ENCODE measurements around the gene VPS41. TPM values are rescaled to one million over a fixed set of nuclear protein-coding genes. Genes with fewer than 3 reads are reported as not detected.

VPS41 gene
- total RNA-seq, 3 donors from 2014 or later: 46.2 to 49.2 (median 47.1) TPM

DNA sequence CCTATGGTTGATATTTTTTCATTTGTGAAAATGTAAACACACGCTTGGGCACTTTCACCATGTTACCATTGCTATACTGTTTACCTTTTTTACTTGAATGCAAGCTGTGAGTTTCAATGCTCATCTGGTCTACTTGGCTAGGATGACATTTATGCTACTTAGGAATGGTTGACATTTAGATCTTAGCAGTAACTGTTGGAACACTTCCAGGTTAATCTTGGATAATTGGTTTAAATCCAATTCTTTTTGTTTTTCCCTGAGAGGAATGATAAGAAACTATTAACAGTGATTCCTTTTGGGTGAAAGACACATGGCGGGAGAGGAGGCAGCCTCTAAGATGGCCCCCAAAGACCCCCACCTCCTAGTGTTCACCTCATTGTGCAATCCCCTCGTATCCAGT lies 226.4 kb downstream of the VPS41 start:
- Mint-ChIP-seq H3K4me3 (no peak overlapping the region), H3K27me3 (ENCODE audit: low read depth) (peaks cover 10% of the 10 kb centered on the region), H3K9me3 (no peaks in the 10 kb centered on the region), H3K36me3 (ENCODE audit: insufficient read depth) (no peaks in the 10 kb centered on the region), H3K4me1 (ENCODE audit: low read depth) (no peaks in the 10 kb centered on the region)
- no peak for DNase-seq
- ATAC-seq: no peak

DNA sequence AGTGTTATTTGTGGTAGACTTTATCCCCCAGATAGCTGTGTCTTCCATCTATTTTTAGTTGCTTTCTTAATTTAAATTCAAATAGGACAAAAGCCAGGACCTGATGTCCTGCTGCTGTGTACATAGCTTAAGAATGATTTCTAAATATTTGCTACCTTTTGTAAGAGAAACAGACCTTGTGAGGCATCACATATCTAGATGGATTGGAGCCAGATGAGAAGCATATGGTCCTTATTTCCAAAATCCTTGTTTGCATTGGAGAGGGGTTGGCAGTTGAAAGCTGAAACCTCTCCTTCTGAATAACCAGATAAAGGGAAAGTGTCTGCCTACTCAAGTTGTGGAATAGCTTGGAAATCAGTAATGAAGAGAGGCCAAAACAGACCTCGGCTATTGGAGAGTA lies 227.1 kb downstream of the VPS41 start:
- DNase-seq (no peak), ATAC-seq (no peak)
- Mint-ChIP-seq H3K36me3 (ENCODE audit: insufficient read depth) (no peaks in the 10 kb centered on the region), H3K4me3 (no peak overlapping the region), H3K27me3 (ENCODE audit: low read depth) (peaks cover 10% of the 10 kb centered on the region), H3K9me3 (no peaks in the 10 kb centered on the region), H3K4me1 (ENCODE audit: low read depth) (no peaks in the 10 kb centered on the region)

DNA sequence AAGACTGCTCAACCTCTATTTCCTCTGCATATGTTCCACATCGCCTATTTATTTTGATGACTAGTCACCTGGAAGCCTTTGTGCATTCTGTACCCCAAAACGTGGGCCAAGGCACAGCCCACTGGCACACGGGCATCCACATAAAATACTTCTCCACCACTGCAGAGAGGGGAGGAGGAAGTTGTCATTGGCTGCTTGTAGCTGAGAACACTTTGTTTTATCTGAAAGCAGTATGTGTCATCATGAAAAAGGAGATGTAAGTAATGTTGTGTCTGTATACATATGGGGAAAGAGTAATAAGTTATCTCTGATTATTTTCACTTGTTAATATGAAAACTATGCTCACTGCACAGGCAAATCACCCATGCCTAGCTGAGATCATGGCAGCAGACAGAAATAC lies 229.6 kb downstream of the VPS41 start:
- H3K4me1 Mint-ChIP-seq (ENCODE audit: low read depth): no peaks in the 10 kb centered on the region
- ATAC-seq (no peak), DNase-seq (no peak)
- H3K4me3 Mint-ChIP-seq: no peak overlapping the region
- no peaks in the 10 kb centered on the region for H3K9me3 Mint-ChIP-seq
- no peaks in the 10 kb centered on the region for H3K36me3 Mint-ChIP-seq (ENCODE audit: insufficient read depth)
- peaks cover 4% of the 10 kb centered on the region for H3K27me3 Mint-ChIP-seq (ENCODE audit: low read depth)

DNA sequence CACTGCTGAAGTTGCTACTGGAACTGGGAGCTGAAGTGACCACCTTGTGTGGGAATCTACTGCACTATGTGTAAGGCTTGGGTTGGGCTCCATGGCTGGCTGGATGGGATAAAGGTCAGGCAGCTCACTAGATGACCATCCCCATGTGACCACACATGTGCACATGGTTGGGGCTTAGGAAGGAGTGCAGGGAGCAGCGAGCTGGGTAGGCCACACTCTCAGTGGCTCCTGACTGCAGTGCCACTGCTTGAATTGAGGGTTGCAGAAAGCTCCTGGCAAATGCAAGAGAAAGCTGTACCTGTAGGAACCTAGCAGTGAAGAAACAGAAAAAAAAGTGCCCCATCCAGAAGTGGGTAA lies 230.3 kb downstream of the VPS41 start:
- H3K4me1 Mint-ChIP-seq (ENCODE audit: low read depth): no peaks in the 10 kb centered on the region
- no peak for ATAC-seq
- no peak overlapping the region for H3K4me3 Mint-ChIP-seq
- no peak for DNase-seq
- H3K36me3 Mint-ChIP-seq (ENCODE audit: insufficient read depth): no peaks in the 10 kb centered on the region
- no peaks in the 10 kb centered on the region for H3K9me3 Mint-ChIP-seq
- peaks cover 4% of the 10 kb centered on the region for H3K27me3 Mint-ChIP-seq (ENCODE audit: low read depth)

DNA sequence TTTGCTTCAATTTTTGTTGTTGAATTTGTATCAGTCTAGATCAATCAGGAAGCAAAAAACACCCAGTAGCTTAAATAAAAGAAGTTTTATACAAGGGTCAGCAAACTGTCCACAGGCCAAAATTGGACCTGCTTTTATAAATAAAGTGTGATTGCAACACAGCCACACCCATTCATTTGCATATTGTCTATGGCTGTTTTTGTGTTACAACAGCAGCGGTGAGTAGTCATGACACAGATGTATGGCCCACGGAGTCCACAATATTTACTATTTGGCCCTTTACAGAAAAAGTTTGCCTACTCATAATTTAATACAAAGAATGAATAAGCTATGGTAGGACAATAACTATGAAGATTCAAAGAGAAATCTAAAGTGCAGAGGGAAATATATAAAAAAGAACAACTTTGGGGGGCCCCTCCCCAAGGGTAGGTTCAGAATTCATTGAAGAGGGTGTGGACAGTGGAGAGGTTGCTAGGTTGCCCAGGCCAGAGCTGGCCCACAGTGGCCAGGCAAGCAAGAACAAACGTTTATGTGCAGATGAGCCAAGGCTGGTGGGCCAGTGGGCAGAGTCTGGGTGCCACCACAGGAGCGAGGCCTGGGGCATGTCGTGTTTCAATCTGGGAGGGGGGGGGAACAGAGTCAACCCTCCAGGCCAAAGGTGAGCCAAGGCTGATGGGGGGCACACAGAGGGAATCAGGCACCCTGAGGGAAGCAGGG lies 230.9 kb downstream of the VPS41 start:
- Mint-ChIP-seq H3K27me3 (ENCODE audit: low read depth) (peaks cover 4% of the 10 kb centered on the region), H3K4me3 (no peak overlapping the region), H3K4me1 (ENCODE audit: low read depth) (no peaks in the 10 kb centered on the region), H3K9me3 (no peaks in the 10 kb centered on the region), H3K36me3 (ENCODE audit: insufficient read depth) (no peaks in the 10 kb centered on the region)
- ATAC-seq (no peak), DNase-seq (no peak)

DNA sequence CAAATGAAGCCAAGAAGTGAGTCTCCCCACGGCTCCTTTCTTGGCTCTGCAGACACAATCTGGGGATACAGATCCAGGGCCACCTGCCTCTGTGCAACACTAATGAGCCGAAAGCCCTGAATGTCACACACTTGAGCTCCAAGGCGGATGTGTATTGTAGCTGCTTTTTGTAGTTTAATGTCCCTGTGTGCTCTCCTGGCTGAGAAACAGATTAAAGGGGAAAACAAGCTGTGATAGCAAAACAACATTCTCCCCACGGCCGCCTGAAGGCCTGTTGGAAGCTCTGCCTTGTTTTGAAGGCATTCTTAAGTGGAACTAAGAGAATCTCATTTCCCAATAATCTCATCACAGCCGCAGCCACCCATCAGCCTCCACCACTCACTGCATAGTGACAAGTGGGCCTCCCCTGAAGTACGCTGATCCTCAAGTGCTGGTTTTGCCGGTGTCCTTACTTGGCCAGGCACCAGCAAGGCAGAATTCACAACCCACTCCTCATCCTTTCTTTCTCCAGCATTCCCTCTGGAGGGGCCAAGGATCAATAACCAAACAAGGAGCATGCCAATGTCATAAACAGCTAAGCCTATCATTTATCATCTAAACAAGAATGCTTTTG lies 233.4 kb downstream of the VPS41 start:
- Mint-ChIP-seq H3K9me3 (no peaks in the 10 kb centered on the region), H3K4me1 (ENCODE audit: low read depth) (no peaks in the 10 kb centered on the region), H3K36me3 (ENCODE audit: insufficient read depth) (no peaks in the 10 kb centered on the region), H3K4me3 (no peak overlapping the region), H3K27me3 (ENCODE audit: low read depth) (peaks cover 6% of the 10 kb centered on the region)
- DNase-seq: no peak
- no peak for ATAC-seq

DNA sequence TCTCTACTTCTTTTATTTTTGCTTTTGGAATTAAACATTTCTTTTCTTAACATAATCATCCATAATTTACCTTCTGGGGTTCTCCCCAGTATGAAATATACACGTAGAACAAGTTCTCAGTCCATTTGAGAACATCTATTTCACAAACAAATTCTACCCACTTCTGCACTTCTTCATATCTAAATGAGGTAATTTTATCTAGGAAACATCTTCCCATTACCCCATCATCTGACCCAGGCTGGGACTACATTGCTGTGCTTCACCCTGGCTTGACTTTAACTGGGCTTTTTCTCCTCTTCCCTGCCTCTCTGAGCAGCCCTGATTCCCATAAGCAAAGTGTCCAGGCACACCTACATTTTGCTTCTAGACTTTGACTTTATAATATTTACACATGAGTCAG lies 234.5 kb downstream of the VPS41 start:
- no peaks in the 10 kb centered on the region for H3K9me3 Mint-ChIP-seq
- no peak overlapping the region for H3K4me3 Mint-ChIP-seq
- no peak for ATAC-seq
- peaks cover 9% of the 10 kb centered on the region for H3K27me3 Mint-ChIP-seq (ENCODE audit: low read depth)
- DNase-seq: no peak
- no peaks in the 10 kb centered on the region for H3K36me3 Mint-ChIP-seq (ENCODE audit: insufficient read depth)
- H3K4me1 Mint-ChIP-seq (ENCODE audit: low read depth): no peaks in the 10 kb centered on the region

DNA sequence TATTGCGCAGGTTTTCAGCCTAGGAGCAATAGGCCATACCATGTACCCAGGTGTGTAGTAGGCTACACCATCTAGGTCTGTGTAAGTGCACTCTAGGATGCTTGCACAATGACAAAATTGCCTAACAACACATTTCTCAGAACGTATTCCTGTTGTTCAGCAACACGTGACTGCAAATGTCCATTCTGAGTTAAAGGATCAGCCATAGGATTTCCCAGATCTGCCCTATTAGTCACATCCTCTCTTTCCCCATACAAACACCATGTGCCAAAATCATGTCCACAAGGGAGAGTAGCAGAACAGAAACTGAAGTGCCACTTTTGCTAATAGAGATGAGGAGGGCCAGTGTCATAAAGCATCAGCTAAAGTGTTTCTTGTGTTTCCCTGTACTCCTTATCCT lies 235.2 kb downstream of the VPS41 start:
- Mint-ChIP-seq H3K4me1 (ENCODE audit: low read depth) (no peaks in the 10 kb centered on the region), H3K4me3 (no peak overlapping the region), H3K9me3 (no peaks in the 10 kb centered on the region), H3K27me3 (ENCODE audit: low read depth) (peaks cover 9% of the 10 kb centered on the region), H3K36me3 (ENCODE audit: insufficient read depth) (no peaks in the 10 kb centered on the region)
- no peak for ATAC-seq
- no peak for DNase-seq

Other genes with a start within 250 kb of the VPS41 start
- gene POU6F2, start 68.7 kb upstream of the VPS41 start, total RNA-seq: not detected